ENCODE data around the gene KCTD3.
A peak's percentile ranks its signal among the peaks of the same experiment; 100 is the strongest.

Gene KCTD3

GRCh38 chr1:215557504-215557903, 9.6 kb upstream of the KCTD3 start:
- DNase-seq (ENCODE audit: low spot score), result no peak

- DNase-seq (ENCODE audit: low spot score), result no peak
Measured at GRCh38 chr1:215557992-215558626, 9.0 kb upstream of the KCTD3 start.

DNA sequence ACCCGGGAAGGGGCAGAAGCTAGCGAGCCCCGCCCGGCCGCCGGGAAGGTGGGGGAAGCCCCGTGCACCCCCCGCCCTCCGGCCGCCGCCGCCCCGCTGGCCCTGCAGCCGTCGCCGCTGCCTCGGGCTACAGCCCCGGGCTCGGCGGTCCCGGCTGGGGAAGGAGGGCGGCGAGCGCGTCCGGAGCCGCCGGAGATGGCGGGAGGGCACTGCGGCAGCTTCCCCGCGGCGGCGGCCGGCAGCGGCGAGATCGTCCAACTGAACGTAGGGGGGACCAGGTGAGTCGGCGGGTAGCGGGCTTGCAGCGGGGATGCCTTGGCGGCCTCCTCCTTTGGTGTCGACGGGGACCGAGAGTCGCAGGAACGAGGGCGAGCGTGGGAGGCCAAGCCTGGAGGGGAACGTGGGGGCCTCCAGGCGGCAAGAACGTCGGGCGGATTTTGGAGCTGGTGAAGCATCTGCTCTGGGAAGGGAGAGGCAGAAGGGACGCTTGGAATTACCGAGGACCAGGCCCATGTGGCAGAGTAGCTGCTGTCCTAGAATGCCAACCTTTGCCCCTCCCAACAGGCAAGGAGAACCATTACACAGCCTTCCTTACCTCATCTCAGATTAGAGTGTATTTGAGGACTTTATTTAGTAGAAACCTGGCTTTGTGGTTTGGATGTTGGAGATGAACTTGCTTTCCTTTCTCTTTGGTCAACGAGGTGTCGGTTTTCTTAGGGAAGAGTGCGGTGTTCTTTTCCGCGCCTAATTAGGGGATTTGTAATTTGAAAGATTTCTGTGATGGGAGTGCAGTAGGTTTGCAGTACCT, 591 bp downstream of the KCTD3 start:
- peak; percentile 77 for DNase-seq (ENCODE audit: low spot score)

DNA sequence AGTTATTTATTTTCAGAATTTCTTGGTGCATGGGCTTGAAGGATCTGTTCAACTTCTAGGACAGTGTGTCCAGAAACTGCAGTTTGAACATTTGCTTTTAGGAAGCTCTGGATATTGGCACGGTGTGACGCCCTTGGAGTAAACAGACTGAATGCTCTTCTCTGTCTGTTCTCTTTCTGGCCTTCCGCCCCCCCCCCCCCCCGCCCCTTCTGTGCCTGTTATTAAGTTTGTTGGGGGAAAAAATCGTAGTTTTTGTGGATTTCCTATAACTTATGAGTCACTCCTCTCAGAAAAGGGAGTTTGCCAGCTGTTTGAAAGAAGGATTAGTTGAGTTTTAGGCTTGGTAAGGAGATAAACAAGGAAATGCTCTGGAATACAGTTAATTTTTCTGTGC, 1.2 kb downstream of the KCTD3 start:
- peak; percentile 41 for DNase-seq (ENCODE audit: low spot score)

GRCh38 chr1:215569986-215570824, 3.1 kb downstream of the KCTD3 start:
- no peak for DNase-seq (ENCODE audit: low spot score)

GRCh38 chr1:215581896-215582295, 14.8 kb downstream of the KCTD3 start:
- no peak for DNase-seq (ENCODE audit: low spot score)

DNA sequence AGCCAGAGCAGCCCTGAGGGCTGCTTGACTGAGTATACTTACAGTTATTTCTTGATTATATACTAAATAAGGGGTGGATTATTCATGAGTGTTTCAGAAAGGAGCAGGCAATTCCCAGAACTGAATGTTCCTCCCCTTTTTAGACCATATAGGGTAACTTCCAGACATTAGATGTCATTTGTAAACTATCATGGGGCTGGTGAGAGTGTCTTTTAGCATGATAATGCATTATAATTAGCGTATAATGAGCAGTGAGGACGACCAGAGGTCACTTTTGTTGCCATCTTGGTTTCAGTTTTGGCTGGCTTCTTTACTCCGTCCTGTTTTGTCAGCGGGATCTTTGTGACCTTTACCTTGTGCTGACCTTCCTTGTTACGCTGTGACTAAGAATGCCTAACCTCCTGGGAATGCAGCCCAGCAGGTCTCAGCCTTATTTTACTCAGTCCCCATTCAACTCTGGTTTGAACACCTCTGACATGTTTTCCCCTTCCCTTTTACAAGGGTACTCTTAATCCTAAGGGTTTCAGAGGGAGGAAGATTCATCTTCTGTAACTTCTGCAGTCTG, 16.2 kb downstream of the KCTD3 start:
- DNase-seq (ENCODE audit: low spot score), result no peak

GRCh38 chr1:215584389-215584788, 17.3 kb downstream of the KCTD3 start:
- no peak for DNase-seq (ENCODE audit: low spot score)

DNA sequence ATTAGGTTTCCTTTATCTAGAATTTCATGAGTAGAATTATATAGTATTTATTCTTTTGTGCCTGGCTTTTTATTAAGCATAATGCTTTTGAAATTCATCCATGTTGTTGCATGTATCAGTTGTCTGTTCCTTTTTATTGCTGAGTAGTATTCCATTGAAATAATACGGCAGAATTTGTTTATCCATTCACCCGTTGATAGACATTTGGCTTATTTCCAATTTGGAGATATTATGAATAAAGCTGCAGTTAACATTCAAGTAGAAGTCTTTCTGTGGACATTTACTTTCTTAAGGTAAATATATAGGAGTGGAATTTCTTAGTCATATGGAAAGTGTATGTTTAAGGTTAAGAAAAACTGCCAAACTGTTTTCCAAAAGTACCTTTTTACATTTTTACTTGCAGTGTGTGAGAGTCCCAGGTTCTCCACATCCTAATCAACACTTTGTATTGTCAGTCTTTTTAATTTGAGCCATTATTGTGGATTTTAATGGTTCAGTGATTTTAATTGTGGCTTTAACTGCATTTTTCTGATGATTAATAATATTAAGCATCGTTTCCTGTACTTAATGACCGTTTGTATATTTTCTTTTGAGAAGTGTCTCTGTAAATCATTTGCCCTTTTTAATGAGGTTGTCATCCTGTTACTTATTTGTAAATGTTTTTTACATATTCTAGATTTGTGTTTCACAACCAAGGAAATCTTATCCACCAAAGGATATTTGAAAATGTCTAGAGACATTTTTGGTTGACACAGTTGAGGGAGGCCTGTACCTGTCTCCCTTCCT, 22.7 kb downstream of the KCTD3 start:
- no peak for DNase-seq (ENCODE audit: low spot score)

GRCh38 chr1:215590779-215591491, 23.8 kb downstream of the KCTD3 start:
- no peak for DNase-seq (ENCODE audit: low spot score)

- no peak for DNase-seq (ENCODE audit: low spot score)
Measured at GRCh38 chr1:215594640-215595039, 27.5 kb downstream of the KCTD3 start.

DNA sequence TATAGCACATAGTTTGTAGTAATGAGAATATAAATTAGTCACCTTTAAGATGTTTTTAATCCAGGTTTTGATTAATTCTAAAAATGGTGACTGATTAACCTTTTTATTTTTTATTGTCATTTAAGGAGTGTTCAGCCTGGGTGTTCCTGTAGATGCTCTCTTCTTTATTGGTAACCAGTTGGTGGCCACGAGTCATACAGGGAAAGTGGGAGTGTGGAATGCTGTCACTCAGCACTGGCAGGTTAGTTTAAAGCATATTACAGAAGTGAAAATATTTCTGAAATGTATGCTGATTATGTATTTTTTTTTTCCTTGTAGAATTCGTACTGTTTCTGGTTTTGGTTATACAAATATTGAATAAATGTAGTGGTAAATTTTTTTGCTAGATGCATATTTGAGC, 28.1 kb downstream of the KCTD3 start:
- DNase-seq (ENCODE audit: low spot score), result no peak

DNA sequence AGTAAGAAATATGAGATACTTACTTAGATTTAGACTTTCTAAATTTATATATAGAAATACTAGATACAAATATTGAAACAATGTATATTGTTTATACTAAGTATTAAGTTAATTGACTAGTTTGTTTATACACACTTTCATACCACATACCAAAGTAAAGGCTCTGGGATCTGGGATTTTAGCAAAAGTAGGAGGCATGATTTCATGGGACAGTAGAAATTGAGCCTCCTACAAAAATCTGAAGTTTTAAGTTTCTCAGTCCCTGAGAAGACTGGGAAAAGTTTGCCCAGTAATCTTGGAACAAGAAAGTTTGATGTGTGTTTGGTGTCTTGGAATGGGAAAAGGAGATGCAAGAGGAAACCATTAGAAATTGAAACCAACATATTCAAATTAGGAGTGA, 30.9 kb downstream of the KCTD3 start:
- DNase-seq (ENCODE audit: low spot score), result no peak

GRCh38 chr1:215599418-215600074, 32.4 kb downstream of the KCTD3 start:
- DNase-seq (ENCODE audit: low spot score), result no peak

GRCh38 chr1:215600258-215600792, 33.2 kb downstream of the KCTD3 start:
- DNase-seq (ENCODE audit: low spot score), result no peak

GRCh38 chr1:215600867-215601266, 33.8 kb downstream of the KCTD3 start:
- no peak for DNase-seq (ENCODE audit: low spot score)

DNA sequence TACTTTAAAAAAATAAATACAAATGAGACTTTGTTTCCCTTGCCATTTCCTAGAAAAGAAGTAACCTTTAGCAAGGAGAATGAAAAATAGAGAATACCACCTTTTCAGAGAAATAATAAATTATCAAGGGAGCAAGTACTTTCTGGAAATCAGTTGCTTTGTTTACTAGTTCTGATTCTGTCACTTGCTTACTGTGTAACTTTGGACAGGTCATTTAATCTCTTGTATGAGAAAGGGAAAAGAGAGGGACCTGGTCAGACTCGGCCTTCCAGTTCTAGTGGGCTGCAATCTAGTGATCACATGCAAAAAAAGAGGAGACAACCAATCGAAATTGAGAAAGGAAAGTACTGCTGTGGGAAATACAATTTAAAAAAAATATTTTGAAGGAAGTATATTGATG, 34.2 kb downstream of the KCTD3 start:
- DNase-seq (ENCODE audit: low spot score), result no peak

- no peak for DNase-seq (ENCODE audit: low spot score)
Measured at GRCh38 chr1:215603319-215603718, 36.2 kb downstream of the KCTD3 start.

DNA sequence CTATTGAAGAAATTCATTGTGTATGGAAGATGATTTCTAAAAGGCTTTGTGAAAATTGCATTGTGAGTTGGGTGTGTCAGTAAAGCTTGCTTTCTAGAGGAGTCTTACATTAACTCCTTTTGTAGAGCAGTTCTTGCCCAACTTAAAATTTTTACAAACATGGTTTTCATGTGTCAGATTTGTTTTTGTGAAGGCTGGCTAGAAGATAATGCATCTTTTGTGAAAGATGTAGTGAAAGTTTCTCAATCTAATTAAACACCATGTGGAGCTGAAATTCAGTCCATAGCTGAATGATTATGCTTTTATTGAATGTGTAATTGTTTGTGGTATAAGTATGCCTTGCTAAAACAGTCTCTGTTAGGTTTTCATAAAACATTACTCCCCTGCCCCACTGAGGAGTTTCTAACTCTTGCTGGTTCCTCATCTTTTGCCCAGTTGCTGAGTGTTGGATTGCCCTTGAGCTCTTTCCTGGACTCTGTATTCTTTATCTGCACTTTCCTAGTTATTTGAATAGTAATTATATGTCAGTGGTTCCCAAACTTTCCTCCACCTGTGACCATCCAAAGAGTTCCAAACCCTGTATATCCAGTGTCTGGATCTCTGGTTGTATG, 38.0 kb downstream of the KCTD3 start:
- DNase-seq (ENCODE audit: low spot score), result no peak

DNA sequence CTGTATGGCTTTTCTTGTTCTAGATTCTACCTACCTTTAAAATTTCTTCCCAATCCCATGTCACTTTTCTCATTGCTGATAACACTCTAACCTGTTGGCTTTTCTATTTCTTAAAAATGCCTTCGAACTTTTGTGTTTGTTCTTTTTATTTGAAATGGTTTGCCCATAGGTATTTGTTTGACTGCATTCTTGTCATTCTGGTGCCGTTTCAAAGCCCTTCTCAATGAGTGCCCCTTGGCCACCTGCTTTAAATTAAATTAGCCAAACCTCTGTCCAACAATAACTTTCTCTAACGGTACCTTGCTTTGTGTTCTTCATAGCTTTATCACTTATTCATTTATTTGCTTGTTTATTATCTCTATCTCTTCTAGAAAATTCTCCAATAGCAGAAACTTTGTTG, 38.9 kb downstream of the KCTD3 start:
- DNase-seq (ENCODE audit: low spot score), result no peak

Data from HuH-7 (cell line).